T-cell (primary cell): ENCODE results near the gene CNPY4. TPM values are rescaled to one million over a fixed set of nuclear protein-coding genes. Genes with fewer than 3 reads are reported as not detected.

Experiments
- ATAC-seq, 4 experiments: fragments of 200-7000 bp in 3 of 4; fragments of 150-1000 bp in 1 of 4; cut with Tn5 transposase; replicated peaks in 1 of 4; 1 replicate in 3 of 4; 2 replicates in 1 of 4; pipeline ENCODE4 v1.10.0; 2021; ENCODE audit warnings: moderate library complexity in 3 of 4, mild to moderate bottlenecking in 2 of 4, moderate number of reproducible peaks in 1 of 4
- CTCF ChIA-PET, 2 donors: fragments of 300-600 bp; sonication (Branson Sonifier 250); formaldehyde crosslinking; loops; one replicate each; lab custom pipeline; 2022; ENCODE audit warnings: antibody characterized with exemption in 2 of 2; lab: Charles Lee
- POLR2A ChIA-PET, 2 donors: fragments of 300-600 bp; sonication (Branson Sonifier 250); formaldehyde crosslinking; loops; one replicate each; lab custom pipeline; 2022; ENCODE audit warnings: antibody characterized with exemption in 2 of 2; lab: Charles Lee
- DNase-seq, 35 experiments: peaks; one replicate each; pipeline versions ENCODE4 v3.0.0 to v3.0.0-alpha.2; 2013 to 2023
- H3K27ac ChIP-seq: one replicate; pipeline ENCODE4 v1.5.1; 2013; ENCODE audit warnings: low read length
- H3K27me3 ChIP-seq, 2 experiments: replicated peaks in 1 of 2; 1 replicate in 1 of 2; 2 replicates in 1 of 2; pipeline versions ENCODE4 v1.6.1 to v1.7.0; 2013; ENCODE audit warnings: low read length in 1 of 2, mixed read lengths in 1 of 2; ENCODE audit not compliant: control insufficient read depth in 2 of 2, insufficient read depth in 2 of 2; ENCODE audit errors: extremely low read depth in 1 of 2
- H3K36me3 ChIP-seq, 2 donors: 1 replicate in 1 of 2; 2 replicates in 1 of 2; pipeline versions ENCODE4 v1.6.1 to v1.7.0; 2013; ENCODE audit warnings: low read length in 1 of 2; ENCODE audit not compliant: control insufficient read depth in 2 of 2, insufficient read depth in 1 of 2; ENCODE audit errors: extremely low read depth in 1 of 2
- H3K4me1 ChIP-seq, 2 experiments: 1 replicate in 1 of 2; 2 replicates in 1 of 2; pipeline versions ENCODE4 v1.6.1 to v1.7.0; 2013; ENCODE audit warnings: low read length in 2 of 2, mixed read lengths in 1 of 2; ENCODE audit not compliant: insufficient read depth in 2 of 2, control insufficient read depth in 1 of 2; ENCODE audit errors: extremely low read depth in 1 of 2
- H3K4me3 ChIP-seq, 2 donors: 1 replicate in 1 of 2; 2 replicates in 1 of 2; pipeline versions ENCODE4 v1.5.1 to v1.7.0; 2013; ENCODE audit warnings: mild to moderate bottlenecking in 2 of 2, low read length in 1 of 2, moderate library complexity in 1 of 2; ENCODE audit not compliant: control insufficient read depth in 1 of 2; ENCODE audit errors: extremely low read depth in 1 of 2
- H3K9me3 ChIP-seq: 2 replicates; pipeline ENCODE4 v1.7.0; 2013
- H3K27ac Mint-ChIP-seq, 2 donors: one replicate each; pipeline ENCODE4 v1.8.0; 2020 to 2021; ENCODE audit warnings: mild to moderate bottlenecking in 2 of 2, mixed read lengths in 2 of 2
- H3K27me3 Mint-ChIP-seq, 2 donors: one replicate each; pipeline ENCODE4 v1.8.0; 2021 to 2022; ENCODE audit warnings: mixed read lengths in 2 of 2
- H3K36me3 Mint-ChIP-seq: one replicate; pipeline ENCODE4 v1.8.0; 2021; ENCODE audit warnings: mixed read lengths
- H3K4me1 Mint-ChIP-seq, 3 donors: one replicate each; pipeline ENCODE4 v1.8.0; 2020 to 2022; ENCODE audit warnings: mixed read lengths in 3 of 3, mild to moderate bottlenecking in 1 of 3
- H3K4me3 Mint-ChIP-seq, 3 donors: one replicate each; pipeline ENCODE4 v1.8.0; 2020 to 2022; ENCODE audit warnings: mild to moderate bottlenecking in 3 of 3, mixed read lengths in 3 of 3, moderate library complexity in 3 of 3
- H3K9me3 Mint-ChIP-seq, 3 donors: one replicate each; pipeline ENCODE4 v1.8.0; 2020 to 2022; ENCODE audit warnings: mixed read lengths in 3 of 3
- WGBS: methylation state at CpG from one replicate; pipeline ENCODE4 v1.1.5; 2013; ENCODE audit warnings: missing lambda C conversion rate; ENCODE audit not compliant: insufficient coverage; 5-methylcytosine and 5-hydroxymethylcytosine counted together
- total RNA-seq, 35 experiments: library from RNA in 6 of 35; stranded (reverse) in 6 of 35; fragments of 120-200 nt in 1 of 35; gene quantifications; one replicate each; pipeline versions ENCODE4 v1.2.1 to v1.2.4 and lab custom pipeline; 2013 to 2026

Gene CNPY4
- total RNA-seq, 5 donors from 2014 or later (not counting 1 experiment from before 2014, with no cell fraction given), result 23.9 to 90.0 (median 79.6) TPM

GRCh38 chr7:100160067-100160466 is 40.6 kb downstream of the CNPY4 start:
- Mint-ChIP-seq H3K27me3 (no peaks in the 10 kb centered on the region), H3K4me3 (peak overlapping the region in 2 of 3 donors; percentile 77 to 85), H3K36me3 (peaks cover 7% of the 10 kb centered on the region), H3K27ac (peak overlapping the region; percentile 71 to 86), H3K4me1 (peaks cover 52 to 73% (median 69%) of the 10 kb centered on the region in 3 donors), H3K9me3 (no peaks in the 10 kb centered on the region)
- POLR2A ChIA-PET, result no interaction called here
- Histone ChIP-seq H3K27me3 (no peaks in the 10 kb centered on the region), H3K27ac (no peak overlapping the region), H3K36me3 (peaks cover 18 to 23% of the 10 kb centered on the region in 2 donors), H3K4me1 (peaks cover 39 to 72% of the 10 kb centered on the region in 2 experiments), H3K4me3 (no peak overlapping the region), H3K9me3 (no peaks in the 10 kb centered on the region)
- ATAC-seq, result no peak
- no peak for DNase-seq
- CTCF ChIA-PET, result no interaction called here
- WGBS, result 97% methylated on average over 16 of the region's 18 CpGs

- ChIA-PET POLR2A (interaction anchor here (0.6 to 0.7 kb wide), 4 partner anchors 19 to 266 kb away, joined by 5 to 10 read pairs (median 6); no protein-coding TSS in a partner anchor), CTCF (interaction anchor here (0.7 to 0.9 kb wide), 3 partner anchors 15 to 106 kb away, joined by 4 to 7 read pairs (median 4); partner anchors contain the start of gene LAMTOR4 (in 1 of the 2))
- Histone ChIP-seq H3K36me3 (no peaks in the 10 kb centered on the region), H3K4me3 (peak overlapping the region in 1 of 2 donors; percentile 25), H3K27ac (peak overlapping the region; percentile 67), H3K9me3 (no peaks in the 10 kb centered on the region), H3K4me1 (peaks cover 51 to 73% of the 10 kb centered on the region in 2 experiments), H3K27me3 (peaks cover 0 to 17% of the 10 kb centered on the region in 2 experiments)
- Mint-ChIP-seq H3K27ac (peak overlapping the region; percentile 98), H3K36me3 (no peaks in the 10 kb centered on the region), H3K27me3 (peaks cover 0 to 10% of the 10 kb centered on the region in 2 donors), H3K4me1 (peaks cover 50 to 78% (median 71%) of the 10 kb centered on the region in 3 donors), H3K4me3 (peak overlapping the region; percentile 58 to 69 (median 63)), H3K9me3 (no peaks in the 10 kb centered on the region)
- ATAC-seq (peak; percentile 21 to 40 (median 24)), DNase-seq (peak in 2 of 35 experiments; percentile 36 to 47)
- WGBS, result 29% methylated on average over 5 of the region's 6 CpGs
Measured at GRCh38 chr7:100163006-100163531, 43.6 kb downstream of the CNPY4 start.

- CTCF ChIA-PET, result interaction anchor here (0.7 to 0.9 kb wide), 2 partner anchors 15 to 107 kb away, joined by 4 read pairs; partner anchors contain the start of gene LAMTOR4 (in 1 of the 2)
- Histone ChIP-seq H3K9me3 (no peaks in the 10 kb centered on the region), H3K27me3 (peaks cover 0 to 23% of the 10 kb centered on the region in 2 experiments), H3K27ac (peak overlapping the region; percentile 56), H3K4me1 (peaks cover 56 to 77% of the 10 kb centered on the region in 2 experiments), H3K4me3 (peak overlapping the region in 1 of 2 donors; percentile 23), H3K36me3 (no peaks in the 10 kb centered on the region)
- DNase-seq (no peak), ATAC-seq (no peak)
- peak overlapping the region; percentile 6 to 69 (median 58) for H3K4me3 Mint-ChIP-seq
- POLR2A ChIA-PET, result interaction anchor here (0.6 to 0.7 kb wide), 3 partner anchors 29 to 265 kb away, joined by 5 to 10 read pairs (median 7); no protein-coding TSS in a partner anchor
- H3K36me3 Mint-ChIP-seq, result no peaks in the 10 kb centered on the region
- H3K9me3 Mint-ChIP-seq, result no peaks in the 10 kb centered on the region
- peaks cover 57 to 83% (median 76%) of the 10 kb centered on the region in 3 donors for H3K4me1 Mint-ChIP-seq
- peak overlapping the region; percentile 98 for H3K27ac Mint-ChIP-seq
- WGBS, result 89% methylated on average over 1 of the region's 5 CpGs
- H3K27me3 Mint-ChIP-seq, result peaks cover 0 to 16% of the 10 kb centered on the region in 2 donors
Measured at GRCh38 chr7:100163871-100164270, 44.4 kb downstream of the CNPY4 start.

GRCh38 chr7:100166317-100166940 is 47.0 kb downstream of the CNPY4 start:
- WGBS, result 51% methylated on average over 10 of the region's 16 CpGs
- POLR2A ChIA-PET, result interaction anchor here (0.5 to 1.4 kb wide), 3 partner anchors 10 to 27 kb away, joined by 5 to 7 read pairs (median 5); no protein-coding TSS in a partner anchor
- ATAC-seq (peak; percentile 63 to 73 (median 67)), DNase-seq (peak in 16 of 35 experiments; percentile 27 to 60 (median 42))
- Histone ChIP-seq H3K36me3 (no peaks in the 10 kb centered on the region), H3K9me3 (no peaks in the 10 kb centered on the region), H3K27me3 (peaks cover 0 to 45% of the 10 kb centered on the region in 2 experiments), H3K4me3 (peak overlapping the region; percentile 10 to 49), H3K4me1 (peaks cover 64 to 88% of the 10 kb centered on the region in 2 experiments), H3K27ac (peak overlapping the region; percentile 65)
- Mint-ChIP-seq H3K27me3 (peaks cover 0 to 20% of the 10 kb centered on the region in 2 donors), H3K36me3 (no peaks in the 10 kb centered on the region), H3K9me3 (no peaks in the 10 kb centered on the region), H3K4me1 (peaks cover 73 to 85% (median 85%) of the 10 kb centered on the region in 3 donors), H3K4me3 (peak overlapping the region; percentile 80 to 87 (median 86)), H3K27ac (peak overlapping the region; percentile 98)
- CTCF ChIA-PET, result interaction anchor here in 1 of 2 donors (0.5 to 1.6 kb wide), 4 partner anchors 16 to 135 kb away, joined by 3 to 5 read pairs (median 4); no protein-coding TSS in a partner anchor

GRCh38 chr7:100166970-100167911 is 47.8 kb downstream of the CNPY4 start:
- Histone ChIP-seq H3K27ac (peak overlapping the region; percentile 65), H3K4me1 (peaks cover 61 to 93% of the 10 kb centered on the region in 2 experiments), H3K36me3 (no peaks in the 10 kb centered on the region), H3K27me3 (peaks cover 0 to 48% of the 10 kb centered on the region in 2 experiments), H3K4me3 (peak overlapping the region; percentile 49 to 51), H3K9me3 (no peaks in the 10 kb centered on the region)
- H3K4me1 Mint-ChIP-seq, result peaks cover 73 to 86% (median 82%) of the 10 kb centered on the region in 3 donors
- POLR2A ChIA-PET, result interaction anchor here (0.5 to 1.4 kb wide), 2 partner anchors 10 to 20 kb away, joined by 5 to 7 read pairs; no protein-coding TSS in a partner anchor
- WGBS, result 49% methylated on average over 6 of the region's 14 CpGs
- H3K9me3 Mint-ChIP-seq, result no peaks in the 10 kb centered on the region
- DNase-seq, result no peak
- no peak for ATAC-seq
- peak overlapping the region; percentile 80 to 87 (median 86) for H3K4me3 Mint-ChIP-seq
- no peaks in the 10 kb centered on the region for H3K36me3 Mint-ChIP-seq
- CTCF ChIA-PET, result interaction anchor here in 1 of 2 donors (0.5 to 1.6 kb wide), 4 partner anchors 17 to 136 kb away, joined by 3 to 5 read pairs (median 4); no protein-coding TSS in a partner anchor
- H3K27ac Mint-ChIP-seq, result peak overlapping the region; percentile 98
- peaks cover 0 to 22% of the 10 kb centered on the region in 2 donors for H3K27me3 Mint-ChIP-seq
